NB4 (cell line): ENCODE data around the gene INPP4A.

Experiments used
- POLR2A ChIP-seq: IDR thresholded peaks from 2 replicates; pipeline ENCODE4 v1.6.1; 2011; ENCODE audit warnings: mild to moderate bottlenecking; ENCODE audit not compliant: insufficient read length; ENCODE audit errors: extremely low read depth
- TF ChIP-seq, protein P1 (sequence below): IDR thresholded peaks from one replicate; pipeline ENCODE4 v1.5.1; 2012; ENCODE audit warnings: low read depth, low read length

GRCh38 chr2:98573426-98573825 is 128.8 kb downstream of the INPP4A start:
- TF ChIP-seq, protein P1, sequence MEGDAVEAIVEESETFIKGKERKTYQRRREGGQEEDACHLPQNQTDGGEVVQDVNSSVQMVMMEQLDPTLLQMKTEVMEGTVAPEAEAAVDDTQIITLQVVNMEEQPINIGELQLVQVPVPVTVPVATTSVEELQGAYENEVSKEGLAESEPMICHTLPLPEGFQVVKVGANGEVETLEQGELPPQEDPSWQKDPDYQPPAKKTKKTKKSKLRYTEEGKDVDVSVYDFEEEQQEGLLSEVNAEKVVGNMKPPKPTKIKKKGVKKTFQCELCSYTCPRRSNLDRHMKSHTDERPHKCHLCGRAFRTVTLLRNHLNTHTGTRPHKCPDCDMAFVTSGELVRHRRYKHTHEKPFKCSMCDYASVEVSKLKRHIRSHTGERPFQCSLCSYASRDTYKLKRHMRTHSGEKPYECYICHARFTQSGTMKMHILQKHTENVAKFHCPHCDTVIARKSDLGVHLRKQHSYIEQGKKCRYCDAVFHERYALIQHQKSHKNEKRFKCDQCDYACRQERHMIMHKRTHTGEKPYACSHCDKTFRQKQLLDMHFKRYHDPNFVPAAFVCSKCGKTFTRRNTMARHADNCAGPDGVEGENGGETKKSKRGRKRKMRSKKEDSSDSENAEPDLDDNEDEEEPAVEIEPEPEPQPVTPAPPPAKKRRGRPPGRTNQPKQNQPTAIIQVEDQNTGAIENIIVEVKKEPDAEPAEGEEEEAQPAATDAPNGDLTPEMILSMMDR, result no peak
- no peak for TF ChIP-seq POLR2A
